Testis (tissue), 2 donors: ENCODE results near the gene STK40.

Source experiments
- CTCF ChIP-seq, 3 experiments: fragments of 450-650 bp in 2 of 3; fragments of 200-600 bp in 1 of 3; sonication (generic) in 1 of 3; IDR thresholded peaks; one replicate each; pipeline ENCODE4 v1.5.1; 2016 to 2019; ENCODE audit warnings: antibody characterized with exemption in 3 of 3, mild to moderate bottlenecking in 2 of 3, moderate library complexity in 1 of 3
- POLR2A ChIP-seq: fragments of 450-650 bp; IDR thresholded peaks from one replicate; pipeline ENCODE4 v1.6.1; 2017; ENCODE audit warnings: antibody characterized with exemption, mild to moderate bottlenecking, moderate library complexity

- TF ChIP-seq CTCF (IDR thresholded peaks at IDR 0.05) (no peak), POLR2A (no peak)
Measured at GRCh38 chr1:36417931-36418330, 32.2 kb upstream of the STK40 start.
